Activated CD4-positive, alpha-beta memory T cell treated with anti-CD3 and anti-CD28 coated beads for 36 hours (primary cell): Measurements from ENCODE around the gene IL13. TPM values are rescaled to one million over a fixed set of nuclear protein-coding genes. Genes with fewer than 3 reads are reported as not detected.
"Not testable (repeated sequence)": the region's sequence is repeated elsewhere in the genome, so short reads cannot be mapped to it uniquely, and the experiment has no call there.

Experiments
- CTCF ChIA-PET: fragments of 350-600 bp; sonication (Branson Sonifier 250); formaldehyde crosslinking; loops from one replicate; lab custom pipeline; 2021; ENCODE audit warnings: antibody characterized with exemption, inconsistent platforms; lab: Charles Lee
- POLR2A ChIA-PET: fragments of 350-600 bp; sonication (Branson Sonifier 250); formaldehyde crosslinking; loops from one replicate; lab custom pipeline; 2021; ENCODE audit warnings: antibody characterized with exemption; lab: Charles Lee
- DNase-seq: peaks from one replicate; pipeline ENCODE4 v3.0.0-alpha.2; 2020
- H3K27ac Mint-ChIP-seq: one replicate; pipeline ENCODE4 v1.8.0; 2021; ENCODE audit warnings: mixed read lengths
- H3K27me3 Mint-ChIP-seq: one replicate; pipeline ENCODE4 v1.8.0; 2021; ENCODE audit warnings: mixed read lengths
- H3K36me3 Mint-ChIP-seq: one replicate; pipeline ENCODE4 v1.8.0; 2021; ENCODE audit warnings: mixed read lengths
- H3K4me1 Mint-ChIP-seq: one replicate; pipeline ENCODE4 v1.8.0; 2021; ENCODE audit warnings: low read depth, mixed read lengths
- H3K4me3 Mint-ChIP-seq: one replicate; pipeline ENCODE4 v1.8.0; 2021; ENCODE audit warnings: mild to moderate bottlenecking, mixed read lengths
- H3K9me3 Mint-ChIP-seq: one replicate; pipeline ENCODE4 v1.8.0; 2021; ENCODE audit warnings: mixed read lengths
- intact Hi-C: fragments of 100-400 bp; cut with micrococcal nuclease; formaldehyde crosslinking; loops from one replicate; pipeline ENCODE4 v1.15.1; 2023
- total RNA-seq, 2 experiments: library from RNA; stranded (reverse); gene quantifications; one replicate each; pipeline ENCODE4 v1.2.3, GENCODE V29; 2021

IL13 gene
- total RNA-seq: 10 to 100 TPM; 13.0 to 14.9 TPM

GRCh38 chr5:132657676-132658380 lies at the start of gene IL13:
Gene IL13, plus strand, starts transcription at chr5:132658173. Its CDS starts 14 bp downstream, at chr5:132658187.
- peak; percentile 50 for DNase-seq
- Mint-ChIP-seq H3K9me3 (no peaks in the 10 kb centered on the region), H3K36me3 (no peaks in the 10 kb centered on the region), H3K27me3 (peaks cover 29% of the 10 kb centered on the region), H3K4me1 (peaks cover 44% of the 10 kb centered on the region), H3K4me3 (peak within 1 kb of the TSS; percentile 47), H3K27ac (peak within 1 kb of the TSS; percentile 46)
- CTCF ChIA-PET: interaction anchor here (1.0 to 2.5 kb wide), 5 partner anchors 16 to 162 kb away, joined by 3 to 6 read pairs (median 4); no protein-coding TSS in a partner anchor
- intact Hi-C loops: no loop called here
- POLR2A ChIA-PET: interaction anchor here (0.6 to 1.9 kb wide), 4 partner anchors 10 to 17 kb away, joined by 3 to 14 read pairs (median 3); no protein-coding TSS in a partner anchor

- CTCF ChIA-PET: no interaction called here
- H3K4me1 Mint-ChIP-seq: no peaks in the 10 kb centered on the region
Measured at GRCh38 chr5:132611965-132612364, 46.0 kb upstream of the IL13 start.

GRCh38 chr5:132612846-132613245 lies 45.1 kb upstream of the IL13 start:
- CTCF ChIA-PET: no interaction called here
- no peak for DNase-seq
- Mint-ChIP-seq H3K9me3 (no peaks in the 10 kb centered on the region), H3K4me3 (no peak overlapping the region), H3K36me3 (peaks cover 47% of the 10 kb centered on the region), H3K4me1 (no peaks in the 10 kb centered on the region), H3K27ac (no peak overlapping the region), H3K27me3 (no peaks in the 10 kb centered on the region)
- intact Hi-C loops: no loop called here
- POLR2A ChIA-PET: interaction anchor here (1.0 kb wide), 1 partner anchor 21 kb away, joined by 3 read pairs; no protein-coding TSS in a partner anchor

More at GRCh38 chr5:132611965-132612364, 46.0 kb upstream of the IL13 start:
- Mint-ChIP-seq H3K36me3 (peaks cover 45% of the 10 kb centered on the region), H3K9me3 (no peaks in the 10 kb centered on the region), H3K27me3 (no peaks in the 10 kb centered on the region), H3K27ac (no peak overlapping the region), H3K4me3 (no peak overlapping the region)
- DNase-seq: no peak
- POLR2A ChIA-PET: no interaction called here
- intact Hi-C loops: no loop called here

- intact Hi-C loops: loop anchor here (5.0 kb wide), 1 partner anchor 34 kb away; no protein-coding TSS in a partner anchor
- no peak for DNase-seq
- Mint-ChIP-seq H3K4me3 (no peak overlapping the region), H3K27ac (no peak overlapping the region), H3K27me3 (no peaks in the 10 kb centered on the region), H3K36me3 (peaks cover 42% of the 10 kb centered on the region), H3K9me3 (no peaks in the 10 kb centered on the region), H3K4me1 (peaks cover 13% of the 10 kb centered on the region)
- ChIA-PET POLR2A (no interaction called here), CTCF (no interaction called here)
Measured at GRCh38 chr5:132621699-132622098, 36.3 kb upstream of the IL13 start.

GRCh38 chr5:132622608-132623007 lies 35.4 kb upstream of the IL13 start:
- H3K27me3 Mint-ChIP-seq: no peaks in the 10 kb centered on the region
- peaks cover 13% of the 10 kb centered on the region for H3K4me1 Mint-ChIP-seq
- H3K36me3 Mint-ChIP-seq: peaks cover 41% of the 10 kb centered on the region
- ChIA-PET POLR2A (interaction anchor here (1.3 kb wide), 1 partner anchor 133 kb away, joined by 3 read pairs; no protein-coding TSS in a partner anchor), CTCF (interaction anchor here (0.9 kb wide), 1 partner anchor 96 kb away, joined by 3 read pairs; no protein-coding TSS in a partner anchor)
- no peak overlapping the region for H3K27ac Mint-ChIP-seq
- no peaks in the 10 kb centered on the region for H3K9me3 Mint-ChIP-seq
- intact Hi-C loops: loop anchor here (1.0 to 5.0 kb wide), 3 partner anchors 14 to 35 kb away; no protein-coding TSS in a partner anchor
- DNase-seq: no peak
- H3K4me3 Mint-ChIP-seq: no peak overlapping the region

GRCh38 chr5:132627470-132627869 lies 30.5 kb upstream of the IL13 start:
- Mint-ChIP-seq H3K4me1 (peaks cover 27% of the 10 kb centered on the region), H3K36me3 (peaks cover 41% of the 10 kb centered on the region), H3K4me3 (no peak overlapping the region), H3K27me3 (no peaks in the 10 kb centered on the region), H3K9me3 (no peaks in the 10 kb centered on the region), H3K27ac (no peak overlapping the region)
- CTCF ChIA-PET: no interaction called here
- intact Hi-C loops: no loop called here
- no peak for DNase-seq
- POLR2A ChIA-PET: no interaction called here

GRCh38 chr5:132628814-132629213 lies 29.2 kb upstream of the IL13 start:
- no peaks in the 10 kb centered on the region for H3K27me3 Mint-ChIP-seq
- no peak overlapping the region for H3K27ac Mint-ChIP-seq
- no peak for DNase-seq
- no peaks in the 10 kb centered on the region for H3K9me3 Mint-ChIP-seq
- H3K36me3 Mint-ChIP-seq: peaks cover 31% of the 10 kb centered on the region
- H3K4me3 Mint-ChIP-seq: no peak overlapping the region
- H3K4me1 Mint-ChIP-seq: peaks cover 17% of the 10 kb centered on the region
- intact Hi-C loops: no loop called here
- ChIA-PET POLR2A (no interaction called here), CTCF (no interaction called here)

- Mint-ChIP-seq H3K9me3 (no peaks in the 10 kb centered on the region), H3K4me1 (peaks cover 13% of the 10 kb centered on the region), H3K27ac (no peak overlapping the region), H3K36me3 (peaks cover 32% of the 10 kb centered on the region), H3K27me3 (no peaks in the 10 kb centered on the region), H3K4me3 (no peak overlapping the region)
- DNase-seq: no peak
- ChIA-PET CTCF (interaction anchor here (1.5 kb wide), 1 partner anchor 191 kb away, joined by 5 read pairs; no protein-coding TSS in a partner anchor), POLR2A (no interaction called here)
- intact Hi-C loops: no loop called here
Measured at GRCh38 chr5:132629230-132629944, 28.6 kb upstream of the IL13 start.

GRCh38 chr5:132633587-132633986 lies 24.4 kb upstream of the IL13 start:
- H3K4me3 Mint-ChIP-seq, H3K27ac Mint-ChIP-seq, DNase-seq, H3K9me3 Mint-ChIP-seq, intact Hi-C loops, H3K27me3 Mint-ChIP-seq: not testable (repeated sequence)
- ChIA-PET CTCF (interaction anchor here (1.7 kb wide), 2 partner anchors 133 to 187 kb away, joined by 4 to 7 read pairs; no protein-coding TSS in a partner anchor), POLR2A (interaction anchor here (0.6 kb wide), 1 partner anchor 192 kb away, joined by 3 read pairs; no protein-coding TSS in a partner anchor)
- peaks cover 47% of the 10 kb centered on the region for H3K36me3 Mint-ChIP-seq
- H3K4me1 Mint-ChIP-seq: peaks cover 42% of the 10 kb centered on the region

GRCh38 chr5:132635873-132636272 lies 22.1 kb upstream of the IL13 start:
- POLR2A ChIA-PET: no interaction called here
- peak overlapping the region; percentile 76 for H3K27ac Mint-ChIP-seq
- peaks cover 49% of the 10 kb centered on the region for H3K36me3 Mint-ChIP-seq

GRCh38 chr5:132637241-132637640 lies 20.7 kb upstream of the IL13 start:
- Mint-ChIP-seq H3K36me3 (peaks cover 47% of the 10 kb centered on the region), H3K4me3 (no peak overlapping the region), H3K27ac (peak overlapping the region; percentile 42), H3K27me3 (no peaks in the 10 kb centered on the region), H3K4me1 (peaks cover 64% of the 10 kb centered on the region), H3K9me3 (no peaks in the 10 kb centered on the region)
- ChIA-PET CTCF (no interaction called here), POLR2A (interaction anchor here (0.8 kb wide), 1 partner anchor 23 kb away, joined by 3 read pairs; no protein-coding TSS in a partner anchor)
- intact Hi-C loops: loop anchor here (5.0 kb wide), 3 partner anchors 60 to 245 kb away; partner anchors contain the start of gene RAD50
- no peak for DNase-seq

More at GRCh38 chr5:132635873-132636272, 22.1 kb upstream of the IL13 start:
- no peak for DNase-seq
- CTCF ChIA-PET: interaction anchor here (1.4 kb wide), 1 partner anchor 80 kb away, joined by 3 read pairs; no protein-coding TSS in a partner anchor
- Mint-ChIP-seq H3K4me1 (peaks cover 51% of the 10 kb centered on the region), H3K9me3 (no peaks in the 10 kb centered on the region), H3K27me3 (no peaks in the 10 kb centered on the region), H3K4me3 (no peak overlapping the region)
- intact Hi-C loops: loop anchor here (1.0 to 5.0 kb wide), 8 partner anchors 13 to 244 kb away; partner anchors contain the start of gene RAD50
